ENCODE data around the gene SUSD5.
"Not testable (repeated sequence)": the region's sequence is repeated elsewhere in the genome, so short reads cannot be mapped to it uniquely, and the experiment has no call there.

SUSD5 gene

GRCh38 chr3:33187368-33187634 is 31.3 kb downstream of the SUSD5 start:
- DNase-seq, result no peak

GRCh38 chr3:33186524-33187367 is 31.9 kb downstream of the SUSD5 start:
- DNase-seq, result no peak

- no peak for DNase-seq
Observed at GRCh38 chr3:33184863-33185262, 33.7 kb downstream of the SUSD5 start.

- not testable (repeated sequence) for DNase-seq
Observed at GRCh38 chr3:33181641-33182040, 37.0 kb downstream of the SUSD5 start.

GRCh38 chr3:33181229-33181628 is 37.4 kb downstream of the SUSD5 start:
- DNase-seq, result no peak

- no peak for DNase-seq
Observed at GRCh38 chr3:33179132-33179531, 39.5 kb downstream of the SUSD5 start.

- no peak for DNase-seq
Observed at GRCh38 chr3:33174711-33175414, 43.7 kb downstream of the SUSD5 start.

GRCh38 chr3:33174095-33174494 is 44.5 kb downstream of the SUSD5 start:
- DNase-seq, result no peak

GRCh38 chr3:33173672-33174071 is 44.9 kb downstream of the SUSD5 start:
- no peak for DNase-seq

- no peak for DNase-seq
Observed at GRCh38 chr3:33173103-33173502, 45.5 kb downstream of the SUSD5 start.

- DNase-seq, result no peak
Observed at GRCh38 chr3:33171580-33171979, 47.0 kb downstream of the SUSD5 start.

- DNase-seq, result no peak
Observed at GRCh38 chr3:33170531-33170930, 48.1 kb downstream of the SUSD5 start.

- no peak for DNase-seq
Observed at GRCh38 chr3:33167716-33168336, 50.8 kb downstream of the SUSD5 start.

GRCh38 chr3:33167284-33167683 is 51.3 kb downstream of the SUSD5 start:
- DNase-seq, result no peak

GRCh38 chr3:33166095-33166494 is 52.5 kb downstream of the SUSD5 start:
- no peak for DNase-seq

GRCh38 chr3:33165372-33165771 is 53.2 kb downstream of the SUSD5 start:
- no peak for DNase-seq

- DNase-seq, result not testable (repeated sequence)
Observed at GRCh38 chr3:33162621-33163020, 56.0 kb downstream of the SUSD5 start.

GRCh38 chr3:33159981-33160380 is 58.6 kb downstream of the SUSD5 start:
- no peak for DNase-seq

GRCh38 chr3:33159234-33159633 is 59.4 kb downstream of the SUSD5 start:
- DNase-seq, result no peak

GRCh38 chr3:33155301-33155700 is 63.3 kb downstream of the SUSD5 start:
- no peak for DNase-seq

- DNase-seq, result no peak
Observed at GRCh38 chr3:33153782-33154181, 64.8 kb downstream of the SUSD5 start.

GRCh38 chr3:33152363-33153360 is 65.9 kb downstream of the SUSD5 start:
- no peak for DNase-seq

GRCh38 chr3:33149342-33149741 is 69.3 kb downstream of the SUSD5 start:
- DNase-seq, result no peak

Measured in 8988T (cell line).